GM23248 (cell line): Measurements from ENCODE around the gene CMTM8.

Experiments
- EZH2 ChIP-seq: fragments of 200-600 bp; sonication (generic); IDR thresholded peaks from 2 replicates; pipeline ENCODE4 v1.6.1; 2018; ENCODE audit warnings: antibody characterized with exemption, mild to moderate bottlenecking; ENCODE audit not compliant: insufficient read depth, poor library complexity, severe bottlenecking
- EZH2phosphoT487 ChIP-seq: fragments of 200-600 bp; sonication (generic); IDR thresholded peaks from 2 replicates; pipeline ENCODE4 v1.6.1; 2018; ENCODE audit warnings: antibody characterized with exemption, moderate library complexity, mild to moderate bottlenecking, low read depth; ENCODE audit not compliant: insufficient read depth

GRCh38 chr3:32257641-32258438 lies 19.4 kb downstream of the CMTM8 start:
- TF ChIP-seq EZH2 (no peak), EZH2phosphoT487 (no peak)
